HG03066 (cell line): Measurements from ENCODE around the gene HSF2.
A peak's percentile ranks its signal among the peaks of the same experiment; 100 is the strongest.
"Not testable (repeated sequence)": the region's sequence is repeated elsewhere in the genome, so short reads cannot be mapped to it uniquely, and the experiment has no call there.

Source experiments
- ATAC-seq: cut with Tn5 transposase; IDR thresholded peaks from one replicate; pipeline ENCODE4 v1.9.1; 2021; ENCODE audit warnings: low read depth; ENCODE audit not compliant: unreplicated experiment

HSF2 gene

DNA sequence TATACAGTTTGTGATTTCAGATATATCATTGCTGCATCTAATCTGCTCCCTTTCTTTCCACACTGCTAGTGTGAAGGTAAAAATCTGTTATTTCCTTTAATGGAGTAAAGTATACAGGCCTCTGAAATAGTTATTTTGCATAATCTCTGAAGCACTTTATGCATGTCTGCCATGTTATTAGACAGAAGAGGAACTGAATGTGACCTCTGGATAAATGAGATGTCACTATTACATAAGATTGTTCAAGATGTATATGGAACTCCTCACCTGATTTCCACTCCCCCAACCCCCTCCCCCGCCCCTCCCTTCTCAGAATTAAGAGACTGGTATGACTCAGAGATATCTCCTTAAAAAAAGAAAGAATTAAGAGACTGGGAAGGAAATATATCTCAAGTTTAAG lies 45.8 kb downstream of the HSF2 start:
- no peak for ATAC-seq

DNA sequence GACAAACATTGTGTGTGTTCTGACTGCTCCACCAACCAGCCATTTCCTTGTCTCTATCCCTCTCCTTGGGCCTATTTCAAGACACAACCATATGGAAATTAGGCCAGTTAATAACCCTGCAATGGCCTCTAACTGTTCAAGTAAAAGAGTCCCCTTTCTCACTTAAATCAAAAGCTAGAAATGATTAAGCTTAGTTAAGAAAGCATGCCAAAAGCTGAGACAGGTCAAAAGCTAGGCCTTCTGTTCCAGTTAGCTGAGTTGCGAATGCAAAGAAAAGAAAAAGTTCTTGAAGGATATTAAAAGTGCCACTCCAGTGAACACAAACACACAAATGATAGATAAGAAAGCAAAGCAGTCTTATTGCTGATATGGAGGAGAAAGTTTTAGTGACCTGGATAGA lies 49.6 kb downstream of the HSF2 start:
- ATAC-seq: no peak

DNA sequence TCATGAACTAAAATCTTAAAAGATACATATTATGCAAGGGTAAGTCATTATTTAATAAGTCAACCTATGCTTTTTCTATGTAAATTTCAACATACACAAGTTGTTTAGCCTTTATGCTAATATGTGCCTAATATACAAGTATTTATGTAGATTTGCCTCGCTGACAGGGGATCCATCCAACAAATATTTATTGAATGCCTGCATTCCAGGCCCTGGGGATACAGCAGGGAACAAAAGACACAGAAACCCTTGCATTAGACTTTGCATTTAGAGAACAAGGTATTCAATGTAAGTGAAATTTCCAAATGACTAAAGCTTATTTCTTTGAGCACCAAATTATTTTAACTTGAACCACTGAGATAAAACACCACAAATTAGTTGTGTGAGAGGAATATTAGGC lies 53.1 kb downstream of the HSF2 start:
- no peak for ATAC-seq

DNA sequence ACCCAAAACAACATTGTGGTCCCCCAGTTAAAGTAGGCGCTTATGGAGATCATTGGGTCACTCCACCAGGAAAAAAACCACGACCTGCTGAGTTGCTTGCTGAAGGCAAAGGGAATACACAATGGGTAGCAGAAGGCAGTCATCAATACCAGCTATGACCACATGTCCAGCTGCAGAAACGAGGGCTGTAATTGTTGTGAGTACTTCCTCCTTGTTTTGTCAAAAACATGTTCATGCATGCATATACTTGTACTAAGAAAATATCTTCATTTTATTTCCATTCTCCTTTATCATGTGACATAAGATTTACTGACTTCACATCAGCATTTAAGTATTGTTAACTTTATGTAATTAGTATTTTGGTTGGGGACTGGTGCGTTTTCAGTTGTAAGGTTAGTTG lies 55.2 kb downstream of the HSF2 start:
- no peak for ATAC-seq

DNA sequence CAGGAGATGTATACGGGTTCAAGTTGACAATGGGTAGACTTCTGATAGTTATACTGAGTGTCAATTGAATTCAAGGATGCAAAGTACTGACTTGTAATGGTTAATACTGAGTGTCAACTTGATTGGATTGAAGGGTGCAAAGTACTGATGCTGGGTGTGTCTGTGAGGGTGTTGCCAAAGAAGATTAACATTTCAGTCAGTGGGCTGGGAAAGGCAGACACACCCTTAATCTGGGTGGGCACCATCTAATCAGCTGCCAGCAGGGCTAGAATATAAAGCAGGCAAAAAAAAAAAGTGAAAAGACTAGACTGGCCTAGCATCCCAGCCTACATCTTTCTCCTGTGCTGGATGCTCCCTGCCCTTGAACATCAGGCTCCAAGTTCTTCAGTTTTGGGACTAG lies 55.7 kb downstream of the HSF2 start:
- not testable (repeated sequence) for ATAC-seq

DNA sequence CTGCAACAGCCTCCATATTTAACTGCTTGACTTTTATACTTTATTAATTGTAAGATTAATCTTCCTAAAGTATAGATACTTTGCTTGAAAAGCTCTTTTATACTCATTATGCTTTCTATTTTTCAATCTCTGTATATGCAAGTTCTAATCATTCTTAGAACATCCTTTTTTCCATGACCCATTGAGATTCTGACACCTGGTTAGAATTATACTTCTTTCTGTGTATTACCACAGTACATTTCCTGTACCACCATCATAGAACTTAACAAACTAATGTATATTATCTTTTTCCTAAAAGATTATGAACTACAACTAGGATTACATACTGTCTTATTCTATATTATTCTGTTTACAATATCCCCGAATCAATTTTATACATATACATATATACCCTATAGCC lies 58.6 kb downstream of the HSF2 start:
- no peak for ATAC-seq

DNA sequence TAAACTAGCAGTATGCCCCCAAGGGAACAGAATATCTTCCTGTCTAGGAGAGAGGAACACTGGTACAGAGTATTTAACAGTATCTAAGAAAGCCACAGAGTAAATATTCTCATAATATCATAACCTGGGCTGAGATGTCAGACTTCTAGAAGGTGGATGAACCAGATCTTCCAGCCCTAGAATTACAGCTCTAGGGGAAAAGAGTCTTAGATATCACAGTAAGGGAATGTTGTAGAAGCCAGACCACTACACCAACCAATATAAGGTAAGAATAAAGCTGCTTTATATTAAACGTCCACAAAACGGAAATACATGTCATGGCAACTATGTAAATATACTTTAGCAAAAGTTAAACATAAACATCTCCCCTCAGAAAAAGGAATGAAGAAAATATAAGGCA lies 59.8 kb downstream of the HSF2 start:
- ATAC-seq: no peak

DNA sequence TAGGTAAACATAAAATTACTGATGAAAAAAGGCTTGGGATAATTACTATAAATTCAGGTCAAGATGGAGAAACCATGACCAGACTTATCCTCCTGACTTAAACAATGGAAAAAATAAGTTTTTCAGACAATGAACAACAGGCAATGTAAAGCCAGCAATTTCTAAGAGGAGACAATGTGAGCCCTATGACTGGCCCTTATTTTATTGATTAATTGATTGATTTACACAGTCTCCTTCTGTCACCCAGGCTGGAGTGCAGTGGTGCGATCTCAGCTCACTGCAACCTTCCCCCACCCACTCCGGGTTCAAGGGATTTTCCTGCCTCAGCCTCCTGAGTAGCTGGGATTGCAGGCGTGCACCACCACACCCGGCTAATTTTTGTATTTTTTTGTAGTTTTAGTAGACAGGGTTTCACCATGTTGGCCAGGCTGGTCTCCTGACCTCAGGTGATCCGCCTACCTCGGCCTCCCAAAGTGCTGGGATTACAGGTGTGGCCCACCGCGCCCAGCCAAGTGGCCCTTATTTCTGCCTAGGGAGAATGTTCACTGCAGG lies 60.5 kb downstream of the HSF2 start:
- ATAC-seq: not testable (repeated sequence)

DNA sequence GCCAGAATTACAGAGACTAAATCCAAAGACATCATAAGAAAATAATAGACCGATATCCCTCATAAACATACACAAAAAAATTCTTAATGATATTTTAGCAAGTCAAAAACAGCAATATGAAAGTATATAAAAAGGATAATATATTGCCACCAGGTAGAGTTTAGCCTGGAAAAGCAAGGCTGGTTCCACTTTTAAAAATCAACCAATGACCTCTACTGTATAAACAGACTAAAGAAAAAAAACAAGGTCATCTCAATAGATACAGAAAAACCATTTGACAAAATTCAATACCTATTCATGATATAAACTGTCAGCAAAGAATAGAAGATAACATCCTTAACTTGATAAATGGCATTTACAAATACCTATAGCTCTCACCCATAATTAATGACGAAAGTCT lies 62.4 kb downstream of the HSF2 start:
- no peak for ATAC-seq

DNA sequence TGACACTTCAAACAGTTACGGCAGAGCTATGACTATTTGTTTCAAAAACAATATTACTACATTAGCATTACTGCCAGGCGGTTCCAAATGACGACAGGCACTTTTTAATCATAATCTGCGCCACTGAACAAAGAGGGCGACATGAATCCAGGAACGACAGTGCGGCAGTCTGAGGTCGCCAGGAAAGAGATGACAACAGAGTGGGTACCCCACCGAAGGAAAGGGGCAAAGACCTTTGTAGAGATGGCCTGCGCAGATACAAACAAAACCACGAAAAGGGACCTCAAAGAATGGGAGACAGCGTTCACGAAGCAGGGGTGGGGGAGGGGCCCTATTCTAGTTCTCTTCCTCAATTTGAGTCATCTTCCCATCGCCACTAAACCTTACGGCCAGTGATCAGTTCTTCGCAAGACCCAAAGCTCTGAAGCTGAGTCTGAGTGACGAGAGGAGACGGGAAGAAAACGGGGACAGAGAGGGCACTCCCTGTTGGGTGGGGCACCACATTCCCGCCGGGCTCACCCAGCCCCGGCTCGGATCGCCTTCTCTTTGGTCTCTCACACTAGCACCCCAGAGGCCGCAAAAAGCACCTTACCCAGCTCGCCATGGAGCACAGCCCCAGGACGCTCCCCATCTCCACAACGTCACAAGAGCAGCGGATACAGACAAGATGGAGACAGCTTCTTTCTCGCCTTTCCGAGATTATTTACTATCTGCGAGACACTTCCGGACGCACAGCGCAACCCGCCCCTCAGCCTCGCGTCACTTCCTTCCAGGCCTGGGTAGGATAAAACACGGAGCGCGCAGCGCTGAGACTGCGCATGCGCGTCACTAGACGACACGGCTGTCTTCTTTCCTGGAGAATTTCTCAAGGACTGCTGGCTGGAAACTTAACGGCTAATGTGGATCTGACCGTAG lies 71.9 kb downstream of the HSF2 start, which contains the start of gene SERINC1:
SERINC1 (minus strand) TSS at position 701 of the 915 bp plus-strand sequence; CDS start at position 631, 70 bp downstream.
- ATAC-seq: peak; percentile 99

DNA sequence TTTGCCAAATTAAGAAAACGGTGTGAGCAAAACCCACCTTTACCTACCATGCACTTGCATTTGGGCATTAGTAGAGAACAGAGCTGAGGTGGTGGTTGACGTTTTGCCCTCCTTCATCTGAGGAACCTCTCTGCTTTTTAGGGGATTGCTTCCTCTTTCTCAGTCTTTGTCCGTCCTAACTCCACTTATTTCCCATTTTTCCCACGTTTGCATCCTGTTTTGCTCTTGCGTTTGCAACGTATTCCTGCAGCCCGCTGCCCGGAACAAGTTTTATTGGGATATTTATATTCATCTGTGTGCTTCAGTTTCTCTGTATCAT lies 72.5 kb downstream of the HSF2 start:
- ATAC-seq: peak; percentile 55

DNA sequence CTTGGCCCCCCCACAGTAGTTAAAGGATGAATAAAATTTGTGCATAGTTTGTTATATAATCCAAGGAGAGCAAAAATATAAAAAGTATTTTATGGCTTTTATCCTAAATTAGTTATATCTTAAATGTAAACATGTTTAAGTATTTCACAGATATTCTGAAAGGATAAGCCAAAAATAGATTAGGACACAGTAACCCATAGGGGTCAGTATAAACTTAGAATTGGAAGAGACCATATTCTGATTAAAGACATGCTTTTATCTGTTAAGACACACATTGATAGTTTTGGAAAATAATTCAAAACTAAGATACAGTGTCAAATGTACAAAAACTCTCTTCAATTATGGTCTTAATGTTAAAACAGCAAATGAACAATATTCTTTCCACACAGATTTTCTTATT lies 76.7 kb downstream of the HSF2 start:
- ATAC-seq: no peak

DNA sequence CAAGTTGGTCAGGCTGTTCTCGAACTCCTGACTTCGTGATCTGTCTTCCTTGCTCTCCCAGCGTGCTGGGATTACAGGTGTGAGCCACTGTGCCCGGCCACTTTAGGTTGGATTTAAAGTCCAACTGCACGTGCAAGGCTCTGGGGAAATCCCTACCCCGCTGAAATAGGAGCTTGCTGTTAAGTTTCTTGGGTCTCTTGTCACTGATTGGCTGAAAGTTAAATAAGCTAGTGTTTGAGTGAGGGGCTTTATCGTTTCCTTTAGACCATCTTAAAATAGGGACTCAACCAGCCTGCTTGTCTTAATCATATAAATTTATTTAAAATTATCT lies 83.3 kb downstream of the HSF2 start:
- ATAC-seq: no peak
